Inflammatory macrophage (primary cell): ENCODE data around the gene PBX1.

Source experiments
- DNase-seq, 2 donors: peaks; one replicate each; pipeline ENCODE4 v3.0.0-alpha.2; 2020 to 2022

PBX1 gene

GRCh38 chr1:164840936-164841335 lies 282.0 kb downstream of the PBX1 start:
- DNase-seq, result no peak

- no peak for DNase-seq
Measured at GRCh38 chr1:164841702-164842465, 282.9 kb downstream of the PBX1 start.

- DNase-seq, result no peak
Measured at GRCh38 chr1:164842870-164843269, 283.9 kb downstream of the PBX1 start.

GRCh38 chr1:164843743-164844500 lies 284.9 kb downstream of the PBX1 start:
- no peak for DNase-seq

GRCh38 chr1:164846731-164847691 lies 288.0 kb downstream of the PBX1 start:
- DNase-seq, result no peak

- no peak for DNase-seq
Measured at GRCh38 chr1:164853146-164853545, 294.2 kb downstream of the PBX1 start.

GRCh38 chr1:164855716-164856329 lies 296.8 kb downstream of the PBX1 start:
- DNase-seq, result no peak

- DNase-seq, result no peak
Measured at GRCh38 chr1:164856381-164856780, 297.4 kb downstream of the PBX1 start.

GRCh38 chr1:164857439-164857838 lies 298.5 kb downstream of the PBX1 start:
- DNase-seq, result no peak

- no peak for DNase-seq
Measured at GRCh38 chr1:164858096-164858632, 299.2 kb downstream of the PBX1 start.

- DNase-seq, result no peak
Measured at GRCh38 chr1:164861632-164862031, 302.6 kb downstream of the PBX1 start.

GRCh38 chr1:164863056-164863455 lies 304.1 kb downstream of the PBX1 start:
- no peak for DNase-seq

GRCh38 chr1:164864161-164864560 lies 305.2 kb downstream of the PBX1 start:
- no peak for DNase-seq

- DNase-seq, result no peak
Measured at GRCh38 chr1:164865385-164865784, 306.4 kb downstream of the PBX1 start.

GRCh38 chr1:164867590-164867989 lies 308.6 kb downstream of the PBX1 start:
- DNase-seq, result no peak

- no peak for DNase-seq
Measured at GRCh38 chr1:164868990-164869389, 310.0 kb downstream of the PBX1 start.

GRCh38 chr1:164875518-164875917 lies 316.5 kb downstream of the PBX1 start:
- no peak for DNase-seq

GRCh38 chr1:164876398-164877116 lies 317.6 kb downstream of the PBX1 start:
- no peak for DNase-seq

- no peak for DNase-seq
Measured at GRCh38 chr1:164880199-164880598, 321.2 kb downstream of the PBX1 start.

GRCh38 chr1:164880644-164881043 lies 321.7 kb downstream of the PBX1 start:
- DNase-seq, result no peak

- no peak for DNase-seq
Measured at GRCh38 chr1:164885311-164885710, 326.3 kb downstream of the PBX1 start.
